AG04450 (cell line): ENCODE measurements around the gene ZNF853. TPM values are rescaled to one million over a fixed set of nuclear protein-coding genes. Genes with fewer than 3 reads are reported as not detected.

Experiments
- CTCF ChIA-PET: fragments of 300-600, 350-600 bp; formaldehyde crosslinking; extraction: SDS; loops from one replicate; lab custom pipeline; 2022; ENCODE audit warnings: antibody characterized with exemption, inconsistent platforms; lab: Charles Lee
- POLR2A ChIA-PET: fragments of 350-600 bp; formaldehyde crosslinking; extraction: SDS; loops from one replicate; lab custom pipeline; 2021; ENCODE audit warnings: antibody characterized with exemption, inconsistent platforms; lab: Yijun Ruan, JAX
- DNase-seq: peaks from one replicate; pipeline ENCODE4 v3.0.0-alpha.2; 2011; ENCODE audit warnings: low read depth, low spot score
- H3K27ac ChIP-seq: one replicate; pipeline ENCODE4 v1.5.1; 2012; ENCODE audit warnings: low read depth, low read length, control low read depth
- H3K27me3 ChIP-seq: one replicate; pipeline ENCODE4 v1.6.0; 2012; ENCODE audit warnings: low read length; ENCODE audit not compliant: control insufficient read depth, insufficient read depth
- H3K4me3 ChIP-seq: 2 replicates; pipeline ENCODE4 v1.5.1; 2011; ENCODE audit warnings: mild to moderate bottlenecking, low read depth, low read length, control low read depth
- H3K9me3 ChIP-seq: 2 replicates; pipeline ENCODE4 v1.5.1; 2012; ENCODE audit warnings: low read length; ENCODE audit not compliant: control insufficient read depth, insufficient read depth
- polyA plus RNA-seq: library from polyadenylated mRNA; depleted of rRNA; stranded (reverse); fragments of >200 nt; gene quantifications from 2 replicates; pipeline ENCODE4 v1.2.3, GENCODE V29; 2011
- TF ChIP-seq, protein P1 (sequence below): IDR thresholded peaks from 2 replicates; pipeline ENCODE4 v1.5.1; 2011; ENCODE audit warnings: low read depth, low read length, control low read depth, inconsistent platforms

The ZNF853 gene
- polyA plus RNA-seq, 1 experiment, result 5.3 TPM

DNA sequence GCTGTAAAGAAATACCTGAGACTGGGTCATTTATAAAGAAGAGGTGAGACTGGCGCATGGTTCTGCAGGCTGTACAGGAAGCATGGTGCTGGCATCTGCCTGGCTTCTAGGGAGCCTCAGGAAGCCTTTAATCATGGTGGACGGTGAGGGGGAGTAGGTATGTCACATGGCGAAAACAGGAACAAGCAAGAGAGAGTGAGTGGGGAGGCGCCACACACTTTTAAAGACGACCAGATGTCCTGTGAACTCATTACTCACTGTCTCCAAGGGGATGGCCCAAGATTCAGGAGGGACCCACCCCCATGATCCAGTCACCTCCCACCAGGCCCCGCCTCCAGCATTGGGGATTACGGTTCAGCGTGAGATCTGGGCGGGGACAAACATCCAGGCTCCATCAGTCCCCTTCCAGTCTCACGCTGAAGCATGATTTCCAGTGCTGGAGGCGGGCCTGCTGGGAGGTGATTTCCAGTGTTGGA is 24.9 kb downstream of the ZNF853 start:
- no peaks in the 10 kb centered on the region for H3K27me3 ChIP-seq
- ChIA-PET POLR2A (no interaction called here), CTCF (no interaction called here)
- peaks cover 3% of the 10 kb centered on the region; the same call in 1 of the 2 replicates for H3K9me3 ChIP-seq
- H3K27ac ChIP-seq, result no peak overlapping the region
- TF ChIP-seq, protein P1, sequence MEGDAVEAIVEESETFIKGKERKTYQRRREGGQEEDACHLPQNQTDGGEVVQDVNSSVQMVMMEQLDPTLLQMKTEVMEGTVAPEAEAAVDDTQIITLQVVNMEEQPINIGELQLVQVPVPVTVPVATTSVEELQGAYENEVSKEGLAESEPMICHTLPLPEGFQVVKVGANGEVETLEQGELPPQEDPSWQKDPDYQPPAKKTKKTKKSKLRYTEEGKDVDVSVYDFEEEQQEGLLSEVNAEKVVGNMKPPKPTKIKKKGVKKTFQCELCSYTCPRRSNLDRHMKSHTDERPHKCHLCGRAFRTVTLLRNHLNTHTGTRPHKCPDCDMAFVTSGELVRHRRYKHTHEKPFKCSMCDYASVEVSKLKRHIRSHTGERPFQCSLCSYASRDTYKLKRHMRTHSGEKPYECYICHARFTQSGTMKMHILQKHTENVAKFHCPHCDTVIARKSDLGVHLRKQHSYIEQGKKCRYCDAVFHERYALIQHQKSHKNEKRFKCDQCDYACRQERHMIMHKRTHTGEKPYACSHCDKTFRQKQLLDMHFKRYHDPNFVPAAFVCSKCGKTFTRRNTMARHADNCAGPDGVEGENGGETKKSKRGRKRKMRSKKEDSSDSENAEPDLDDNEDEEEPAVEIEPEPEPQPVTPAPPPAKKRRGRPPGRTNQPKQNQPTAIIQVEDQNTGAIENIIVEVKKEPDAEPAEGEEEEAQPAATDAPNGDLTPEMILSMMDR, result no peak
- DNase-seq, result no peak
- H3K4me3 ChIP-seq, result no peak overlapping the region

DNA sequence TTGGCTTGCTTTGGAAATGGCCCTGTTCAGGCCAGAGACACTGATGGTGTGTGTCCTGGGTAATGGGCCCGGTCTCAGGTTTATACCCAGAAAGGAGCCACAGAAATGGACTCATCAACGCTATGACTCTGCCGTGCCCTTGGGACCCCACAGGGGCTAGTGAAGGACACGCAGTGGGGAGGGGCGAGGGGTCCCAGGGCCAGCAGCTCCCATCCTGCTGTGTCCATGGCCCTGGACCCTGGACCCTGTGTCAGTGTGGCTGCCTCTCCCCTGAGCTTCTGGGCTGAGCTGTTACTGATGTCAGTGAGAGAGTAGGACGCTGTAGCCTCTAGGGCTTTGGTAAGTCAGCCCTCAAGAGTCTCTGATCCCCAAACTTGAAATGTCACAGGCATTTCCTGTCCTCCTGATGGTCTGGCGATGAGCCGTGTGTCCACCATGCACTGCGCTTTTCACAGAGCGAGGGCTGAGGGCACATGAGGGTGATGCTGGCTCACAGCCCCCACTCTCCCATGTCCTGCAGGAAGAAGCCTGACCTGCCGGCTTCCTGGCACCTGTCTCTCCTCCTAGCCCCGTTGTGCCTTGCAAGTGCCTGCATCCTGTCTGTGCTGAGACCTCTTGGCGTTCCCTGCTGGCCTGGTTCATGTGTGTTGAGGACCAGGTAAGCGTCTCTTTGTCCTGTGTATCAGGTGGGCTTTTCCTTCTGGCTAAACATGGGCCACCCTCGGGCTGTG is 26.1 kb downstream of the ZNF853 start:
- no peak overlapping the region for H3K27ac ChIP-seq

DNA sequence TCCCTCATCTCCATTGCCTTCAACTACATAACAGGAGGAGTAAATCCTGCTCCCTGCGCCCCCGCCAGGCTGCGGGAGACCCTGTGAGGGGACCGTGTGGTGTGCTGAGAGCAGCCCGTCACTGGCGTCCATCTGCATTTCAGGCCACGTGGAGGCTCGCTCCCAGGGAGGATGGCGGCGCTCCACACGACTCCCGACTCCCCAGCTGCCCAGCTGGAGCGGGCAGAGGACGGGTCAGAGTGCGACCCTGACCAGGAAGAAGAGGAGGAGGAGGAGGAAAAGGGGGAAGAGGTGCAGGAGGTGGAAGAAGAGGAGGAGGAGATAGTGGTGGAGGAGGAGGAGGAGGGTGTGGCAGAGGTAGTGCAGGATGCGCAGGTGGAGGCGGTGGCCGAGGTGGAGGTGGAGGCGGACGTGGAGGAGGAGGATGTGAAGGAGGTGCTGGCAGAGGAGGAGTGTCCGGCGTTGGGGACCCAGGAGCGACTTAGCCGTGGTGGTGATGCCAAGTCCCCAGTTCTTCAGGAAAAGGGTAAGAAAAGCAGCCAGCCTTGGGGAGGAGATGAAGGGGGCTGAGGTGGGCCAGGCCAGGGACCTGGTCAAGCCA is 26.9 kb downstream of the ZNF853 start:
- no peak overlapping the region for H3K4me3 ChIP-seq
- ChIA-PET CTCF (no interaction called here), POLR2A (no interaction called here)
- H3K27me3 ChIP-seq, result no peaks in the 10 kb centered on the region
- H3K27ac ChIP-seq, result no peak overlapping the region
- TF ChIP-seq, protein P1, result no peak
- no peak for DNase-seq
- H3K9me3 ChIP-seq, result peaks cover 3% of the 10 kb centered on the region; the same call in 1 of the 2 replicates

More for the DNA sequence above, 26.1 kb downstream of the ZNF853 start:
- Histone ChIP-seq H3K4me3 (no peak overlapping the region), H3K27me3 (no peaks in the 10 kb centered on the region), H3K9me3 (peaks cover 3% of the 10 kb centered on the region; the same call in 1 of the 2 replicates)
- DNase-seq, result no peak
- TF ChIP-seq, protein P1, result no peak
- CTCF ChIA-PET, result no interaction called here
- POLR2A ChIA-PET, result no interaction called here

DNA sequence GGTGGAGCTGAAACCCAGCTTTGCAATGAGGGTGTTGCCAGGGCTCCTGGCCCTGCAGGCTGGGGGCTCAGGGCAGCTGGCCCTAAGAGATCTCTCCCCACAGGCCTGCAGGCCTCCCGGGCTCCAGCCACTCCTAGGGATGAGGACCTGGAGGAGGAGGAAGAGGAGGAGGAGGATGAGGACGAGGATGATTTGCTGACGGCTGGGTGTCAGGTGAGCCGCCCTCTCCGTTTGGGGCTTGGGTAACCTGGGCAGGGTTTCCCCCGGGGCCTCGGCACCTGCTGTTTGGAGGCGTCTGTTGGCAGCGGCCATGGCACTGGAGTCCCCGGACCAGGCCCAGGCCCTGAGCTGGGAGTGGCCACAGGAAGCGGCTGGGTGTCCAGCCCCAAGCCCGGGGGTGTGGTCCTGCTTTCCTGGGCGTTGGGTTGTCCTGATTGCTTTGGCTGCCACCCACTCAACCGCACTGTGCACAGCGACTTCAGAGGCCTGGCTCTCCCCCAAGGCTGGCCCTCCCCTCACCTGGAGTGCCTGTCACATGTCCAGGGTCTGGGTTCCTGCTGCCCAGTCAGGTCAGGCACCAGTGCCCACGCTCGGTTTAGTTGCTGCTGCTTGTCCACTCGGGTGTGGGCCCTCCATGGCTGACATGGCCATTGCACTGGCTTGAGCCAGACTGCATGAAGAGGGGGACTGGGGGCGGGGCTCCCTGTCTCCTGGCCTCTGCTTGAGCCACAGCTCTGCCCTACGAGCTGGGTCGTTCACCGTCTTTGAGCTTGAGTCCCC is 27.6 kb downstream of the ZNF853 start:
- no peak for DNase-seq
- no peaks in the 10 kb centered on the region for H3K27me3 ChIP-seq
- no peak overlapping the region for H3K4me3 ChIP-seq
- TF ChIP-seq, protein P1, result no peak
- H3K9me3 ChIP-seq, result peaks cover 7% of the 10 kb centered on the region; the same call in 1 of the 2 replicates
- ChIA-PET POLR2A (no interaction called here), CTCF (no interaction called here)
- H3K27ac ChIP-seq, result no peak overlapping the region
